SH-SY5Y (cell line): ENCODE measurements around the gene PHF1.

Experiments used
- GATA2 ChIP-seq: IDR thresholded peaks from 2 replicates; pipeline ENCODE4 v1.6.1; 2011; ENCODE audit warnings: mild to moderate bottlenecking, low read depth, low read length
- GATA3 ChIP-seq: IDR thresholded peaks from 2 replicates; pipeline ENCODE4 v1.6.1; 2011; ENCODE audit warnings: low read depth, mild to moderate bottlenecking, low read length, moderate library complexity

DNA sequence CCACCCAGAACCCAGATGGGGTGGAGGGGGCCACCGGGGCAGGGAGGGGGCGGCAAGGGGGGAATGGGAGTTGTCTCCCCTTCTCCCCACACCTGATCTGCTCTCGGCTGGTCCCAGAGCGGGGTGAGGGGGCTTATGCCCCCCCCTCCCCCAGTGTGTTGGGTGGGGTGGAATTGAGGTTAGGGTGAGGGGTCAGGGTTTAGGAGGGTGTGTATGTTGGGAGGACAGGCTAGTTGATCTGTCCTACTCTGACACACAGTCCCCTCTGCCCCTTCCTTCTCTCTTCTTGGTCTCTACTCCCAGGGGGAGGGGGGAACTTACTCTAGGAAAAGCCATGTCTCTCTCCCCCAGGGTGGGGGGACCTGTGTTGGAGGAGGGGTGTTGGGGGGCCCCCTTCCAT is 41.7 kb downstream of the PHF1 start:
- TF ChIP-seq GATA3 (no peak), GATA2 (no peak)
